OCI-LY7 (cell line): ENCODE measurements around the gene DIPK1A.

Experiments used
- CTCF ChIP-seq: fragments of 200-600 bp; sonication (generic); conservative IDR thresholded peaks from 2 replicates; pipeline ENCODE4 v1.5.1; 2014; ENCODE audit warnings: mild to moderate bottlenecking, antibody characterized with exemption, low read length, moderate library complexity, mixed read lengths
- EZH2phosphoT487 ChIP-seq: fragments of 200-600 bp; sonication (generic); IDR thresholded peaks from 2 replicates; pipeline ENCODE4 v1.6.1; 2018; ENCODE audit warnings: low read depth, borderline replicate concordance, mild to moderate bottlenecking, mixed run types, antibody characterized with exemption, low read length, moderate library complexity, mixed read lengths

- TF ChIP-seq CTCF (no peak), EZH2phosphoT487 (no peak)
Observed at GRCh38 chr1:92970990-92971689, 9.9 kb upstream of the DIPK1A start.
